AG09309 (cell line): ENCODE measurements around the gene SH2D6.

Experiments
- DNase-seq: peaks from one replicate; pipeline ENCODE4 v3.0.0-alpha.2; 2010; ENCODE audit warnings: low read depth
- H3K4me3 ChIP-seq: 2 replicates; pipeline ENCODE4 v1.5.1; 2011; ENCODE audit warnings: mild to moderate bottlenecking, low read depth, low read length, moderate library complexity; ENCODE audit not compliant: control insufficient read depth
- CTCF ChIP-seq: IDR thresholded peaks from 2 replicates; pipeline ENCODE4 v1.5.1; 2011; ENCODE audit warnings: mild to moderate bottlenecking, low read depth, low read length, inconsistent platforms; ENCODE audit not compliant: insufficient read depth, control insufficient read depth; ENCODE audit errors: missing control alignments

SH2D6 gene

DNA sequence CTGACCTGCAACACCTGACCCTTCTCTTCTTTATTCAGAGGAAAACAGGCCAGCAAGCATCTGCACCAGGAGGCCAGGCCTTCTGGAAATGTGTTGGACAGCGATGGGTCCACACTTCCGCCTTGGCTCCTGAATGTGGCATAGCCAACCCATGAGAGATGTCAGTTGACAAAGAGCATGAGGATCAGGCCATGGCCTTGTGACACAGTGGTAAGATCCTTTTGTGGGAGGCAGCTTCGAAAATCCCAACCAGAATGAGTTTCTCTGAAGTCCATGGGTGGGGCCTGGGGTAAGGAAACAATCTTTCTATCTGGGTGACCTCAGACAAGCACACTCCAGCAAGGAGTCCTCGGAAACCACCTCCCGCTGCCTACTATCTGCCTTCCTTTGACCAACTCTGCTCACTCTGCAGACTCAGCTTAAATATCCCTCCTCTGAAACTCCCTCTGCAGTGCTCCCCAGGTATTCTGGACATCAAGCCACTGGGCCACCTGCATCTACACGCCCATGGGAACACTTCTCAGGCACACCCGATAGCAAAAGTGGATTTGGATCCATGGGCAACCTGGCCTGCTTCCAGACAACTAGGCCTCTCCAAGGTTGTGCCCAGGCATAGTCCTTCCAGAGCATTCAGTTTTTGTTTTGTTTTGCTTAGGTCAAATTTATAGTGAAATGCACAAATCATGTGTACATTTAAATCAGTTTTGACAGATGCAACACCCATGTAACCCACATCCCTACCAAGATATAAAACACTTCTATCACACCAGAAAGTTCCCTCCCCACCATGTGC, 3.6 kb upstream of the SH2D6 start:
- TF ChIP-seq CTCF = no peak
- no peak for DNase-seq
- no peak overlapping the region for H3K4me3 ChIP-seq

- H3K4me3 ChIP-seq = no peak overlapping the region
- no peak for DNase-seq
- TF ChIP-seq CTCF = no peak
Measured at GRCh38 chr2:85415980-85416650, 2.4 kb upstream of the SH2D6 start.

DNA sequence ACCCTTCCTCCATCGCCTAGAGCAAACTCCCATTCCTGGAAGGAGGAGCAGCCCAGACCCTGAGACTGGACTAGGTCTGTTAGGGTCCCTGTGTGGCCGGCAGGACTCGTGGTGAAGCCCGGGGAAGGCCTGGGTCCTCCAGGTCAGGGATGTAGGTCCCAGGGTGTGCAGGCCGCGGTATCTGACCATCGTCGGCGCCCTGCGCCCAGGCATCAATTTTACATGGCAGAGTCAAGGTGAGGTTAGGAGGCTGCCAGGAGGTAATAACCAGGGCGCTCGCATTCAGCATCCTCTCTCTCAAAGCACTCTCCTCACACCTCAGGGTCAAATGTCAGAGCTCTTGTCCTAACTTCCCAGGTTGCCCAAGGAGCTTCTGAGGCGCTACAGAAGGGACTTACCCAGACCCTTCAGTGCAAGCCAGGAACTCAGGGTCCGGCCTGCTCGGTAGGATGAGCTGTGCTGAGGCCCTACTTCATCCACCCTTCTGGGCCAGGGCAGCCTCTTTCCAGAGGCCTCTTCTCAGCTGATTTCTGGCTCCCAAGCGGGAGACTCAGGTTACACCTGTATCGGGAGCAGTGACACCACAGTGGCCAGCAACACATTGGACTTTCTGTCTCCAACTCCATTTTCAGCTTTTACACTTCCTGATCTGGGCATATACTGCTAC, 628 bp downstream of the SH2D6 start:
- no peak for TF ChIP-seq CTCF
- H3K4me3 ChIP-seq = peak overlapping the region; percentile 56
- no peak for DNase-seq

DNA sequence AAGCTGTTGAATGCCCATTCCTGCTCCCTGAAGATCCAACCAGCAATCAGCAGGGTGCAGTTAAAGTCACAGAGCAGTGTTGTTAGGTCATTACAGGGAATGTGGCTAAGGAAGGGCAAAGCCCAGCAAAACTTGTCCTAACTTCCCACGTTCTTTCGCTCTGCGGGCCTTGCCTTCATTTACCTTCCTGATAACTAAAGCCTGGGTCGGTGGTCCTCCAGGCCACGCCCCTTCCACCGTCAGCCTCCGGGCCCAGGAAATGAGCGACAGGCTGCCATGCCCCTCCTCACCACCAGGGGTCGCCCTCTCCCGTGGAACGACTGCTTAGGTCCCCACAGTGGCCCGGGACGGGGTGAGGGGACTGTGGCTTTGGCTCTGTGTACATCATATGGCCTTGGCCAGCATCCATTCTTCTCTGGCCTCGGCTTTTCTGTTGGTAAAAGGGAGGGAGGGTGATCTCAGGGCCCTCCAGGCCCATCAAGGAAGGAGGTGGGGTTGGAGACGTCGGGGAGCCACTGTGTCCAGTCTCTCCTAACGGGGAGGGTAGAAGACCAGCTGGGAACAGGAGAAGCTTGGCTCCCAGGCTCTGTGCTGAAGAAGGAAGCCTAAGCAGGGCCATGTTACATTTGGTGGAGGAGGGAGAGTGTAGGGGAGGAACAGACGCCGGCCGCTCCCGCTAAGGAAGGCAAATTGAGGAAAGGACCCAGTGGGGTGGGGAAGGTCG, 2.2 kb downstream of the SH2D6 start:
- DNase-seq = no peak
- no peak overlapping the region for H3K4me3 ChIP-seq
- peak; percentile 99 for TF ChIP-seq CTCF

DNA sequence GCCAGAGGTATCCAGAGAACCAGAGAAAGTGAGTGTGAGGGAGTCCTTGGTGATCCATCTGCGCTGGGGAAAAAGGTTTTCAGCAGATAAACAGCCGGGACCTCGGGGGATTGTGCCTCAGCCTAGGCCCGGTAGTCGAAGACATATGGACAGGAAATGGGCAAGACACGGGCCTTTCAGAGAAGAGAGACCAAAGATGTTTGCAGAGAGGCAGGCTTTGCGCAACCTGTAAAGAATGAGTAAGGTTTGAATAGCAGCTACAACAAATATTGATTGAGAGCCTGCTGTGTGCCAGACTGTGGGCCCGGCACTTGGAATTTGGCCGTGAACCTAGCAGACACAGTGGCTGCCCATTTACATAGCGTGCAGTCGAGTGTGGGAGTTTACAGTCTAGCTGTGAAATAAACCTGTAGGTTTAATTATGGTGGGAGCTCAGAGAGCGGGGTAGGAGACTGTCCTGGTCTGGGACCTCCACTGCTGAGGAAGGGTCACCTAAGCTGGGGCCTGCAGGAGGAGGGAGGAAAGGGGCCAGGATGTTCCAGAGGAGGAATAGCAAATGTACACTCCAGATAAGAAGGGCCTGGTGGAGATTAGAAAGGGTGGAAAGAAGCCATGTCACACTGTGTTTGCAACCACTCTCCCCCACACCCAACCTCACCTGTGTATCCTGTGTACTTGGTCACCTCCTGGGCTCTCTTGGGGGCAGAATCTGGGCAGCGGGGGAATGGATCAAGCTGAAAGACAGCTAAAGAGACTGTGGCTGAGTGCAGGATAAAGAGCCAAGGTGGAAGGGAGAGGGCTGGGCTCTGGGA, 3.0 kb downstream of the SH2D6 start:
- no peak overlapping the region for H3K4me3 ChIP-seq
- no peak for DNase-seq
- no peak for TF ChIP-seq CTCF
